ENCODE results near the gene MAP4K2. TPM values are rescaled to one million over a fixed set of nuclear protein-coding genes. Genes with fewer than 3 reads are reported as not detected.
A peak's percentile ranks its signal among the peaks of the same experiment; 100 is the strongest.

MAP4K2 gene
- polyA plus RNA-seq, 3 donors = 9.9 to 38.0 (median 12.6) TPM

- peaks cover 55% of the 10 kb centered on the region for H4K20me1 ChIP-seq (ENCODE audit: insufficient read depth, low read length)
- no peak for DNase-seq
- no peak for TF ChIP-seq CTCF (IDR thresholded peaks at IDR 0.05)
- no peak overlapping the region for H3K4me3 ChIP-seq (replicated peaks in 1 of 3; ENCODE audit: low read depth in 2 of 3, low read length in 3 of 3)
- Mint-ChIP-seq H3K27ac (peak overlapping the region in 4 of 7 donors; percentile 18 to 55 (median 48)), H3K36me3 (peaks cover 37 to 44% of the 10 kb centered on the region in 2 donors), H3K4me1 (peaks cover 29% of the 10 kb centered on the region), H3K4me3 (no peak overlapping the region), H3K9me3 (no peaks in the 10 kb centered on the region), H3K27me3 (ENCODE audit: low read depth in 3 of 3) (peaks cover 0 to 6% (median 2%) of the 10 kb centered on the region in 3 donors)
- peaks cover 8% of the 10 kb centered on the region for H3K79me2 ChIP-seq (ENCODE audit: insufficient read depth, low read length)
- peaks cover 0 to 15% of the 10 kb centered on the region in 2 donors for H3K4me1 ChIP-seq (ENCODE audit: control insufficient read depth in 1 of 2, insufficient read depth in 2 of 2, low read length in 2 of 2)
- no peak overlapping the region for H2AFZ ChIP-seq (ENCODE audit: insufficient read depth, low read depth, low read length, poor library complexity, severe bottlenecking)
- H3K27ac ChIP-seq (ENCODE audit: low read depth in 1 of 2, low read length in 2 of 2) = peak overlapping the region in 1 of 2 donors; percentile 26
- H3K4me2 ChIP-seq (replicated peaks; ENCODE audit: extremely low read depth, low read length, poor library complexity, severe bottlenecking) = no peak overlapping the region
- intact Hi-C loops (cut with micrococcal nuclease) = no loop called here
- 79% methylated on average over 5 of the region's 7 CpGs for WGBS (ENCODE audit: insufficient coverage)
- peaks cover 37 to 41% of the 10 kb centered on the region in 2 donors for H3K36me3 ChIP-seq (replicated peaks in 1 of 2; ENCODE audit: control insufficient read depth in 1 of 2, insufficient read depth in 2 of 2, low read length in 2 of 2)
- no peaks in the 10 kb centered on the region for H3K9me3 ChIP-seq (replicated peaks in 1 of 2; ENCODE audit: control insufficient read depth in 1 of 2, insufficient read depth in 1 of 2, low read length in 2 of 2)
- no peak overlapping the region for H3K9ac ChIP-seq (ENCODE audit: insufficient read depth, low read length, poor library complexity, severe bottlenecking)
- no peaks in the 10 kb centered on the region for H3K27me3 ChIP-seq (ENCODE audit: control insufficient read depth in 2 of 2, insufficient read depth in 2 of 2, low read length in 2 of 2)
Observed at GRCh38 chr11:64760759-64761420, 42.1 kb downstream of the MAP4K2 start.

GRCh38 chr11:64759722-64760719, 43.0 kb downstream of the MAP4K2 start, which contains the start of gene PYGM:
PYGM (minus strand) TSS chr11:64759974; CDS start chr11:64759898, 76 bp downstream.
- peak within 1 kb of the TSS in 1 of 2 donors; percentile 26 for H3K27ac ChIP-seq (ENCODE audit: low read depth in 1 of 2, low read length in 2 of 2)
- H3K9me3 Mint-ChIP-seq = no peaks in the 10 kb centered on the region
- DNase-seq = no peak

More at GRCh38 chr11:64759722-64760719, 43.0 kb downstream of the MAP4K2 start, which contains the start of gene PYGM:
- H3K27ac Mint-ChIP-seq = peak within 1 kb of the TSS in 4 of 7 donors; percentile 5 to 75 (median 46)
- Histone ChIP-seq H2AFZ (ENCODE audit: insufficient read depth, low read depth, low read length, poor library complexity, severe bottlenecking) (no peak within 1 kb of the TSS), H3K9me3 (replicated peaks in 1 of 2; ENCODE audit: control insufficient read depth in 1 of 2, insufficient read depth in 1 of 2, low read length in 2 of 2) (no peaks in the 10 kb centered on the region), H3K4me3 (replicated peaks in 1 of 3; ENCODE audit: low read depth in 2 of 3, low read length in 3 of 3) (no peak within 1 kb of the TSS), H3K4me2 (replicated peaks; ENCODE audit: extremely low read depth, low read length, poor library complexity, severe bottlenecking) (no peak within 1 kb of the TSS), H3K36me3 (replicated peaks in 1 of 2; ENCODE audit: control insufficient read depth in 1 of 2, insufficient read depth in 2 of 2, low read length in 2 of 2) (peaks cover 29 to 32% of the 10 kb centered on the region in 2 donors), H3K27me3 (ENCODE audit: control insufficient read depth in 2 of 2, insufficient read depth in 2 of 2, low read length in 2 of 2) (no peaks in the 10 kb centered on the region), H3K4me1 (ENCODE audit: control insufficient read depth in 1 of 2, insufficient read depth in 2 of 2, low read length in 2 of 2) (peaks cover 0 to 15% of the 10 kb centered on the region in 2 donors), H4K20me1 (ENCODE audit: insufficient read depth, low read length) (peaks cover 46% of the 10 kb centered on the region), H3K79me2 (ENCODE audit: insufficient read depth, low read length) (peaks cover 5% of the 10 kb centered on the region), H3K9ac (ENCODE audit: insufficient read depth, low read length, poor library complexity, severe bottlenecking) (no peak within 1 kb of the TSS)
- intact Hi-C loops (cut with micrococcal nuclease) = no loop called here
- no peak within 1 kb of the TSS for H3K4me3 Mint-ChIP-seq
- WGBS (ENCODE audit: insufficient coverage) = 92% methylated on average over 15 of the region's 24 CpGs
- peaks cover 32 to 36% of the 10 kb centered on the region in 2 donors for H3K36me3 Mint-ChIP-seq
- H3K4me1 Mint-ChIP-seq = peaks cover 29% of the 10 kb centered on the region
- H3K27me3 Mint-ChIP-seq (ENCODE audit: low read depth in 3 of 3) = peaks cover 0 to 5% (median 5%) of the 10 kb centered on the region in 3 donors
- no peak for TF ChIP-seq CTCF (IDR thresholded peaks at IDR 0.05)

All from CD14-positive monocyte (primary cell).